T-cell (primary cell): ENCODE data around the gene NSUN3. TPM values are rescaled to one million over a fixed set of nuclear protein-coding genes. Genes with fewer than 3 reads are reported as not detected.
"Not testable (repeated sequence)": the region's sequence is repeated elsewhere in the genome, so short reads cannot be mapped to it uniquely, and the experiment has no call there.

Experiments
- ATAC-seq, 4 experiments: fragments of 200-7000 bp in 3 of 4; fragments of 150-1000 bp in 1 of 4; cut with Tn5 transposase; replicated peaks in 1 of 4; 1 replicate in 3 of 4; 2 replicates in 1 of 4; pipeline ENCODE4 v1.10.0; 2021; ENCODE audit warnings: moderate library complexity in 3 of 4, mild to moderate bottlenecking in 2 of 4, moderate number of reproducible peaks in 1 of 4
- CTCF ChIA-PET, 2 donors: fragments of 300-600 bp; sonication (Branson Sonifier 250); formaldehyde crosslinking; loops; one replicate each; lab custom pipeline; 2022; ENCODE audit warnings: antibody characterized with exemption in 2 of 2; lab: Charles Lee
- POLR2A ChIA-PET, 2 donors: fragments of 300-600 bp; sonication (Branson Sonifier 250); formaldehyde crosslinking; loops; one replicate each; lab custom pipeline; 2022; ENCODE audit warnings: antibody characterized with exemption in 2 of 2; lab: Charles Lee
- DNase-seq, 35 experiments: peaks; one replicate each; pipeline versions ENCODE4 v3.0.0 to v3.0.0-alpha.2; 2013 to 2023
- H3K27ac ChIP-seq: one replicate; pipeline ENCODE4 v1.5.1; 2013; ENCODE audit warnings: low read length
- H3K27me3 ChIP-seq, 2 experiments: replicated peaks in 1 of 2; 1 replicate in 1 of 2; 2 replicates in 1 of 2; pipeline versions ENCODE4 v1.6.1 to v1.7.0; 2013; ENCODE audit warnings: low read length in 1 of 2, mixed read lengths in 1 of 2; ENCODE audit not compliant: control insufficient read depth in 2 of 2, insufficient read depth in 2 of 2; ENCODE audit errors: extremely low read depth in 1 of 2
- H3K36me3 ChIP-seq, 2 donors: 1 replicate in 1 of 2; 2 replicates in 1 of 2; pipeline versions ENCODE4 v1.6.1 to v1.7.0; 2013; ENCODE audit warnings: low read length in 1 of 2; ENCODE audit not compliant: control insufficient read depth in 2 of 2, insufficient read depth in 1 of 2; ENCODE audit errors: extremely low read depth in 1 of 2
- H3K4me1 ChIP-seq, 2 experiments: 1 replicate in 1 of 2; 2 replicates in 1 of 2; pipeline versions ENCODE4 v1.6.1 to v1.7.0; 2013; ENCODE audit warnings: low read length in 2 of 2, mixed read lengths in 1 of 2; ENCODE audit not compliant: insufficient read depth in 2 of 2, control insufficient read depth in 1 of 2; ENCODE audit errors: extremely low read depth in 1 of 2
- H3K4me3 ChIP-seq, 2 donors: 1 replicate in 1 of 2; 2 replicates in 1 of 2; pipeline versions ENCODE4 v1.5.1 to v1.7.0; 2013; ENCODE audit warnings: mild to moderate bottlenecking in 2 of 2, low read length in 1 of 2, moderate library complexity in 1 of 2; ENCODE audit not compliant: control insufficient read depth in 1 of 2; ENCODE audit errors: extremely low read depth in 1 of 2
- H3K9me3 ChIP-seq: 2 replicates; pipeline ENCODE4 v1.7.0; 2013
- H3K27ac Mint-ChIP-seq, 2 donors: one replicate each; pipeline ENCODE4 v1.8.0; 2020 to 2021; ENCODE audit warnings: mild to moderate bottlenecking in 2 of 2, mixed read lengths in 2 of 2
- H3K27me3 Mint-ChIP-seq, 2 donors: one replicate each; pipeline ENCODE4 v1.8.0; 2021 to 2022; ENCODE audit warnings: mixed read lengths in 2 of 2
- H3K36me3 Mint-ChIP-seq: one replicate; pipeline ENCODE4 v1.8.0; 2021; ENCODE audit warnings: mixed read lengths
- H3K4me1 Mint-ChIP-seq, 3 donors: one replicate each; pipeline ENCODE4 v1.8.0; 2020 to 2022; ENCODE audit warnings: mixed read lengths in 3 of 3, mild to moderate bottlenecking in 1 of 3
- H3K4me3 Mint-ChIP-seq, 3 donors: one replicate each; pipeline ENCODE4 v1.8.0; 2020 to 2022; ENCODE audit warnings: mild to moderate bottlenecking in 3 of 3, mixed read lengths in 3 of 3, moderate library complexity in 3 of 3
- H3K9me3 Mint-ChIP-seq, 3 donors: one replicate each; pipeline ENCODE4 v1.8.0; 2020 to 2022; ENCODE audit warnings: mixed read lengths in 3 of 3
- WGBS: methylation state at CpG from one replicate; pipeline ENCODE4 v1.1.5; 2013; ENCODE audit warnings: missing lambda C conversion rate; ENCODE audit not compliant: insufficient coverage; 5-methylcytosine and 5-hydroxymethylcytosine counted together
- total RNA-seq, 35 experiments: library from RNA in 6 of 35; stranded (reverse) in 6 of 35; fragments of 120-200 nt in 1 of 35; gene quantifications; one replicate each; pipeline versions ENCODE4 v1.2.1 to v1.2.4 and lab custom pipeline; 2013 to 2026

NSUN3 gene
- total RNA-seq, 5 donors from 2014 or later (not counting 1 experiment from before 2014, with no cell fraction given), result 15.8 to 20.0 (median 18.4) TPM

- H3K27ac ChIP-seq, H3K27me3 Mint-ChIP-seq, POLR2A ChIA-PET, H3K27ac Mint-ChIP-seq, H3K9me3 ChIP-seq, CTCF ChIA-PET, ATAC-seq, H3K4me3 ChIP-seq, H3K9me3 Mint-ChIP-seq, H3K4me1 ChIP-seq, H3K4me3 Mint-ChIP-seq, DNase-seq, H3K27me3 ChIP-seq, H3K4me1 Mint-ChIP-seq: not testable (repeated sequence)
- peaks cover 5 to 22% of the 10 kb centered on the region in 2 donors for H3K36me3 ChIP-seq
- H3K36me3 Mint-ChIP-seq, result peaks cover 51% of the 10 kb centered on the region
Measured at GRCh38 chr3:94110232-94110631, 47.4 kb downstream of the NSUN3 start.

- ChIA-PET POLR2A (no interaction called here), CTCF (no interaction called here)
Measured at GRCh38 chr3:94110854-94111253, 48.0 kb downstream of the NSUN3 start.

GRCh38 chr3:94114666-94115065, 51.8 kb downstream of the NSUN3 start:
- Mint-ChIP-seq H3K27ac (no peak overlapping the region), H3K36me3 (peaks cover 37% of the 10 kb centered on the region), H3K27me3 (no peaks in the 10 kb centered on the region), H3K4me1 (peaks cover 0 to 9% (median 6%) of the 10 kb centered on the region in 3 donors), H3K9me3 (no peaks in the 10 kb centered on the region), H3K4me3 (no peak overlapping the region)
- Histone ChIP-seq H3K9me3 (no peaks in the 10 kb centered on the region), H3K27ac (no peak overlapping the region), H3K27me3 (no peaks in the 10 kb centered on the region), H3K4me1 (no peaks in the 10 kb centered on the region), H3K4me3 (no peak overlapping the region), H3K36me3 (peaks cover 0 to 11% of the 10 kb centered on the region in 2 donors)
- WGBS, result no CpG with 5 or more reads among the region's 5 CpGs
- ChIA-PET POLR2A (interaction anchor here in 1 of 2 donors (0.6 kb wide), 1 partner anchor 110 kb away, joined by 6 read pairs; no protein-coding TSS in a partner anchor), CTCF (no interaction called here)
- DNase-seq (no peak), ATAC-seq (no peak)

More at GRCh38 chr3:94110854-94111253, 48.0 kb downstream of the NSUN3 start:
- no peak overlapping the region for H3K27ac ChIP-seq
- H3K27me3 ChIP-seq, result no peaks in the 10 kb centered on the region
- no peaks in the 10 kb centered on the region for H3K4me1 ChIP-seq
- no peaks in the 10 kb centered on the region for H3K27me3 Mint-ChIP-seq
- H3K9me3 Mint-ChIP-seq, result no peaks in the 10 kb centered on the region
- no peak for DNase-seq
- H3K36me3 Mint-ChIP-seq, result peaks cover 49% of the 10 kb centered on the region
- ATAC-seq, result no peak
- H3K4me1 Mint-ChIP-seq, result peaks cover 0 to 5% (median 0%) of the 10 kb centered on the region in 3 donors
- no peak overlapping the region for H3K4me3 ChIP-seq
- no peak overlapping the region for H3K27ac Mint-ChIP-seq
- no peak overlapping the region for H3K4me3 Mint-ChIP-seq
- peaks cover 5 to 19% of the 10 kb centered on the region in 2 donors for H3K36me3 ChIP-seq
- no peaks in the 10 kb centered on the region for H3K9me3 ChIP-seq

GRCh38 chr3:94115482-94115881, 52.6 kb downstream of the NSUN3 start:
- WGBS, result 100% methylated on average over 2 of the region's 6 CpGs
- CTCF ChIA-PET, result interaction anchor here in 1 of 2 donors (1.0 kb wide), 1 partner anchor 16 kb away, joined by 3 read pairs; no protein-coding TSS in a partner anchor
- H3K9me3 ChIP-seq, result no peaks in the 10 kb centered on the region
- no peak overlapping the region for H3K27ac Mint-ChIP-seq
- H3K36me3 ChIP-seq, result peaks cover 0 to 9% of the 10 kb centered on the region in 2 donors
- ATAC-seq, result no peak
- no peaks in the 10 kb centered on the region for H3K27me3 Mint-ChIP-seq
- H3K27ac ChIP-seq, result no peak overlapping the region
- no peaks in the 10 kb centered on the region for H3K27me3 ChIP-seq
- POLR2A ChIA-PET, result no interaction called here
- H3K4me1 Mint-ChIP-seq, result peaks cover 0 to 9% (median 6%) of the 10 kb centered on the region in 3 donors
- no peaks in the 10 kb centered on the region for H3K9me3 Mint-ChIP-seq
- no peak overlapping the region for H3K4me3 Mint-ChIP-seq
- peaks cover 35% of the 10 kb centered on the region for H3K36me3 Mint-ChIP-seq
- H3K4me3 ChIP-seq, result no peak overlapping the region
- H3K4me1 ChIP-seq, result no peaks in the 10 kb centered on the region
- no peak for DNase-seq

- ChIA-PET CTCF (no interaction called here), POLR2A (no interaction called here)
- Histone ChIP-seq H3K36me3 (no peaks in the 10 kb centered on the region), H3K9me3 (no peaks in the 10 kb centered on the region), H3K27ac (no peak overlapping the region), H3K4me3 (no peak overlapping the region), H3K4me1 (no peaks in the 10 kb centered on the region), H3K27me3 (no peaks in the 10 kb centered on the region)
- Mint-ChIP-seq H3K4me3 (no peak overlapping the region), H3K27ac (no peak overlapping the region), H3K9me3 (no peaks in the 10 kb centered on the region), H3K4me1 (peaks cover 0 to 9% (median 6%) of the 10 kb centered on the region in 3 donors), H3K27me3 (no peaks in the 10 kb centered on the region), H3K36me3 (peaks cover 17% of the 10 kb centered on the region)
- DNase-seq, result no peak
- no peak for ATAC-seq
- no CpG with 5 or more reads among the region's 2 CpGs for whole genome bisulfite sequencing
Measured at GRCh38 chr3:94117729-94118128, 54.9 kb downstream of the NSUN3 start.

- POLR2A ChIA-PET, result no interaction called here
- H3K27me3 Mint-ChIP-seq, result no peaks in the 10 kb centered on the region
Measured at GRCh38 chr3:94118390-94118789, 55.5 kb downstream of the NSUN3 start.

GRCh38 chr3:94121161-94121560, 58.3 kb downstream of the NSUN3 start:
- Mint-ChIP-seq H3K9me3 (no peaks in the 10 kb centered on the region), H3K4me1 (peaks cover 3 to 11% (median 6%) of the 10 kb centered on the region in 3 donors), H3K27ac (no peak overlapping the region), H3K36me3 (peaks cover 29% of the 10 kb centered on the region), H3K27me3 (no peaks in the 10 kb centered on the region), H3K4me3 (no peak overlapping the region)
- Histone ChIP-seq H3K4me1 (no peaks in the 10 kb centered on the region), H3K36me3 (peaks cover 0 to 9% of the 10 kb centered on the region in 2 donors), H3K9me3 (no peaks in the 10 kb centered on the region), H3K27me3 (no peaks in the 10 kb centered on the region), H3K27ac (no peak overlapping the region), H3K4me3 (no peak overlapping the region)
- ATAC-seq, result no peak
- ChIA-PET POLR2A (no interaction called here), CTCF (no interaction called here)
- DNase-seq, result no peak
- WGBS, result no CpG with 5 or more reads among the region's 2 CpGs

More at GRCh38 chr3:94118390-94118789, 55.5 kb downstream of the NSUN3 start:
- peaks cover 6% of the 10 kb centered on the region in 3 donors for H3K4me1 Mint-ChIP-seq
- no peak overlapping the region for H3K27ac ChIP-seq
- H3K9me3 ChIP-seq, result no peaks in the 10 kb centered on the region
- DNase-seq (no peak), ATAC-seq (no peak)
- peaks cover 0 to under 1% of the 10 kb centered on the region in 2 donors for H3K36me3 ChIP-seq
- H3K9me3 Mint-ChIP-seq, result no peaks in the 10 kb centered on the region
- no peak overlapping the region for H3K4me3 ChIP-seq
- no peaks in the 10 kb centered on the region for H3K4me1 ChIP-seq
- CTCF ChIA-PET, result no interaction called here
- no peaks in the 10 kb centered on the region for H3K27me3 ChIP-seq
- H3K27ac Mint-ChIP-seq, result no peak overlapping the region
- peaks cover 18% of the 10 kb centered on the region for H3K36me3 Mint-ChIP-seq
- H3K4me3 Mint-ChIP-seq, result no peak overlapping the region
- WGBS, result 20% methylated on average over 1 of the region's 2 CpGs
